HEK293T (cell line): ENCODE measurements around the gene AKNA.

Source experiments
- CTCF ChIA-PET: fragments of 350-600 bp; formaldehyde crosslinking; extraction: SDS; loops from one replicate; lab custom pipeline; 2021; ENCODE audit warnings: antibody characterized with exemption, inconsistent platforms; lab: Yijun Ruan, JAX
- POLR2A ChIA-PET: fragments of 350-600 bp; formaldehyde crosslinking; extraction: SDS; loops from one replicate; lab custom pipeline; 2020; ENCODE audit warnings: antibody characterized with exemption, inconsistent platforms; lab: Yijun Ruan, JAX
- DNase-seq: peaks from one replicate; pipeline ENCODE4 v3.0.0; 2012; ENCODE audit warnings: mixed read lengths; ENCODE audit errors: extremely low spot score
- ARNT ChIP-seq: fragments of 450-650 bp; IDR thresholded peaks from 2 replicates; pipeline ENCODE4 v1.6.1; 2017; ENCODE audit warnings: mild to moderate bottlenecking
- BHLHE40 ChIP-seq: fragments of 450-650 bp; IDR thresholded peaks from 2 replicates; pipeline ENCODE4 v1.6.1; 2016; ENCODE audit warnings: mild to moderate bottlenecking, moderate library complexity, borderline replicate concordance
- CTBP1 ChIP-seq: fragments of 450-650 bp; IDR thresholded peaks from 2 replicates; pipeline ENCODE4 v1.6.1; 2016; ENCODE audit warnings: borderline replicate concordance
- ELF4 ChIP-seq: fragments of 450-650 bp; IDR thresholded peaks from 2 replicates; pipeline ENCODE4 v1.6.1; 2017; ENCODE audit warnings: antibody characterized with exemption
- FOXA1 ChIP-seq: fragments of 450-650 bp; IDR thresholded peaks from 2 replicates; pipeline ENCODE4 v1.6.1; 2016; ENCODE audit warnings: mild to moderate bottlenecking
- FOXK2 ChIP-seq: fragments of 450-650 bp; IDR thresholded peaks from 2 replicates; pipeline ENCODE4 v1.6.1; 2016; ENCODE audit warnings: mild to moderate bottlenecking
- FOXM1 ChIP-seq: fragments of 450-650 bp; IDR thresholded peaks from 2 replicates; pipeline ENCODE4 v1.6.1; 2017; ENCODE audit warnings: mild to moderate bottlenecking, borderline replicate concordance
- HDGF ChIP-seq: fragments of 450-650 bp; IDR thresholded peaks from 2 replicates; pipeline ENCODE4 v1.6.1; 2017; ENCODE audit warnings: antibody characterized with exemption, borderline replicate concordance
- L3MBTL2 ChIP-seq: fragments of 450-650 bp; conservative IDR thresholded peaks from 2 replicates; pipeline ENCODE4 v1.6.1; 2016; ENCODE audit warnings: mild to moderate bottlenecking
- LEF1 ChIP-seq: fragments of 450-650 bp; IDR thresholded peaks from 2 replicates; pipeline ENCODE4 v1.6.1; 2017; ENCODE audit warnings: mild to moderate bottlenecking, borderline replicate concordance
- NFRKB ChIP-seq: fragments of 450-650 bp; IDR thresholded peaks from 2 replicates; pipeline ENCODE4 v1.6.1; 2016; ENCODE audit warnings: mild to moderate bottlenecking, moderate library complexity
- PKNOX1 ChIP-seq: fragments of 450-650 bp; IDR thresholded peaks from 2 replicates; pipeline ENCODE4 v1.6.1; 2016
- SP1 ChIP-seq: fragments of 450-650 bp; IDR thresholded peaks from 2 replicates; pipeline ENCODE4 v1.6.1; 2017
- SUZ12 ChIP-seq: fragments of 450-650 bp; IDR thresholded peaks from 2 replicates; pipeline ENCODE4 v1.6.1; 2016; ENCODE audit warnings: mild to moderate bottlenecking
- TARDBP ChIP-seq: fragments of 450-650 bp; IDR thresholded peaks from 2 replicates; pipeline ENCODE4 v1.6.1; 2016
- ZNF384 ChIP-seq: fragments of 450-650 bp; IDR thresholded peaks from 2 replicates; pipeline ENCODE4 v1.6.1; 2016

Gene AKNA

GRCh38 chr9:114319147-114319546 is 68.6 kb downstream of the AKNA start:
- DNase-seq: no peak
- POLR2A ChIA-PET: no interaction called here
- no peak for TF ChIP-seq L3MBTL2
- TF ChIP-seq HDGF: no peak
- no peak for TF ChIP-seq ELF4
- no peak for TF ChIP-seq TARDBP
- no peak for TF ChIP-seq FOXK2
- no peak for TF ChIP-seq FOXM1
- TF ChIP-seq ARNT: no peak
- TF ChIP-seq BHLHE40: no peak
- TF ChIP-seq SP1: no peak
- TF ChIP-seq PKNOX1: no peak
- TF ChIP-seq CTBP1: no peak
- no peak for TF ChIP-seq FOXA1
- no peak for TF ChIP-seq SUZ12
- TF ChIP-seq ZNF384: no peak
- CTCF ChIA-PET: no interaction called here

GRCh38 chr9:114318416-114318815 is 69.4 kb downstream of the AKNA start:
- ChIA-PET POLR2A (no interaction called here), CTCF (no interaction called here)
- TF ChIP-seq FOXK2: no peak
- no peak for TF ChIP-seq NFRKB
- no peak for TF ChIP-seq L3MBTL2
- no peak for TF ChIP-seq SUZ12
- TF ChIP-seq LEF1: no peak
- no peak for TF ChIP-seq SP1
- TF ChIP-seq TARDBP: no peak
- no peak for TF ChIP-seq FOXM1
- no peak for TF ChIP-seq PKNOX1
- DNase-seq: no peak

- POLR2A ChIA-PET: no interaction called here
- peak; percentile 4 for DNase-seq
- CTCF ChIA-PET: interaction anchor here (1.3 kb wide), 1 partner anchor 27 kb away, joined by 5 read pairs; no protein-coding TSS in a partner anchor
- TF ChIP-seq NFRKB: no peak
- no peak for TF ChIP-seq CTBP1
- TF ChIP-seq PKNOX1: no peak
- no peak for TF ChIP-seq SP1
- TF ChIP-seq LEF1: no peak
- no peak for TF ChIP-seq FOXA1
- TF ChIP-seq ARNT: no peak
- TF ChIP-seq BHLHE40: no peak
- no peak for TF ChIP-seq ELF4
These were observed 70.0 kb downstream of the AKNA start for GRCh38 chr9:114317665-114318357.

GRCh38 chr9:114316605-114317230 is 71.1 kb downstream of the AKNA start:
- TF ChIP-seq L3MBTL2 (no peak), SP1 (no peak), LEF1 (no peak), SUZ12 (no peak), ZNF384 (no peak), TARDBP (no peak), CTBP1 (no peak), NFRKB (no peak), BHLHE40 (no peak), ELF4 (no peak), FOXM1 (no peak), HDGF (no peak), ARNT (no peak), PKNOX1 (no peak), FOXK2 (no peak)
- POLR2A ChIA-PET: no interaction called here
- CTCF ChIA-PET: interaction anchor here (0.7 to 1.3 kb wide), 2 partner anchors 11 to 26 kb away, joined by 3 to 5 read pairs; no protein-coding TSS in a partner anchor
- peak; percentile 4 for DNase-seq

- ChIA-PET CTCF (interaction anchor here (0.7 kb wide), 1 partner anchor 10 kb away, joined by 3 read pairs; no protein-coding TSS in a partner anchor), POLR2A (no interaction called here)
- DNase-seq: no peak
- TF ChIP-seq SUZ12: no peak
- TF ChIP-seq L3MBTL2: no peak
- no peak for TF ChIP-seq HDGF
- no peak for TF ChIP-seq FOXA1
- no peak for TF ChIP-seq NFRKB
These were observed 71.9 kb downstream of the AKNA start for GRCh38 chr9:114315723-114316363.
